Measurements from ENCODE around the gene TFDP1.

DNA sequence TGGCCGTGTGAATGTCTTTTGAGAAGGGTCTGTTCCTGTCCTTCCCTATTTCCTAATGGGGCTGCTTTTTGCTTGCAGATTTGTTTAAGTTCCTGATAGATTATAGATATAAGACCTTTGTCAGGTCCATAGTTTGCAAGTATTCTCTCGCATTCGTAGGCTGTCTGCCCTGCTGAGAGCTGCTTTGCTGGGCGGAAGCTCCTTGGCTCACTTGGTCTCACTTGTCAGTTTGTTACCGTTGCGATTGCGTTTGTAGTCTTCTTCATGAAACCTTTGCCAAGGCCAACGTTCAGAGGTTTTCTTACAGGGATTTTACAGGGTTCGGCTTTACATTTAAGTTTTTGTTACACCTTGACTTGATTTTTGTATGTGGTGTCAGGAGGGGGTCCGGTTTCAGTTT lies 44.0 kb upstream of the TFDP1 start:
- TF ChIP-seq CTCF (IDR thresholded peaks at IDR 0.05; ENCODE audit: borderline replicate concordance, extremely low read depth, low read length, poor library complexity, severe bottlenecking) (no peak), EZH2 (IDR thresholded peaks at IDR 0.05; ENCODE audit: borderline replicate concordance, low read depth, low read length, severe bottlenecking) (no peak)
